Measurements from ENCODE around the gene MSL1. TPM values are rescaled to one million over a fixed set of nuclear protein-coding genes. Genes with fewer than 3 reads are reported as not detected.

The MSL1 gene
- total RNA-seq, 1 experiment from 2014 or later, result 52.5 TPM

- no peak for DNase-seq (ENCODE audit: low read depth)
These were observed 18.1 kb upstream of the MSL1 start for GRCh38 chr17:40103688-40104087.

GRCh38 chr17:40104594-40105486, 16.9 kb upstream of the MSL1 start:
- no peak for DNase-seq (ENCODE audit: low read depth)

GRCh38 chr17:40105861-40106759, 15.7 kb upstream of the MSL1 start:
- DNase-seq (ENCODE audit: low read depth), result no peak

- DNase-seq (ENCODE audit: low read depth), result no peak
These were observed 14.8 kb upstream of the MSL1 start for GRCh38 chr17:40106760-40107521.

DNA sequence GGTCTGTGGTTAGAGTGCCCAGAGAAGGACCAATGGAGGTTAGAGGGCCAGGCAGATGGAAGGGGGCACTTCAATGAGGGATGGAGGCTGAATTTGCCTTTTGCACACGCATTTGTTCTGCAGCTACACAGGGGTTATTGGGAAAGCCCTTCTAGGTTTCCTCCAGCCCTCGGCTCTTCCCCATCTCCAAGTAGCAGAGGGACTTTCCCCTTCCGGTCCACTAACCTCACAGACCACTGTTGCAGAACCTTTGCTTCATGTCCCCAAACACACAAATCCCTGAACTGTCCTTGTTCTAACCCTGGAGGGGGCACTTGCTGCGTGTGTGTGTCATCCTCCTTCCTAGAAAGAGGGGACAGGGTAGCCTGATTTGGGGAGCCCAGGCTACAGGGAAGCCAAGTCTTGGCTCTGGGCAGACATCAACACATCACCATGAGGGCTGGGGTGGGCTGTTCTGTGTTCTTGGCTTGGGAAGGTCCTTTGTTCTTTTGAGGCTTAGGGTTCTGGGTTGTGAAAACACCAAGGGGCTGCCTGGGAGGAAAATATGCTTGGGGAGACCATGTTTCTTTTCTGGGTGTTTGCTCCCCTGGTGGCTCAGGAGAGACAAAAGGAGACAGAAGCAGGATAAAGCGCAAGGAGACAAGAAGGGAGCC, 14.1 kb upstream of the MSL1 start:
- DNase-seq (ENCODE audit: low read depth), result no peak

- DNase-seq (ENCODE audit: low read depth), result no peak
These were observed 12.6 kb upstream of the MSL1 start for GRCh38 chr17:40108970-40109824.

DNA sequence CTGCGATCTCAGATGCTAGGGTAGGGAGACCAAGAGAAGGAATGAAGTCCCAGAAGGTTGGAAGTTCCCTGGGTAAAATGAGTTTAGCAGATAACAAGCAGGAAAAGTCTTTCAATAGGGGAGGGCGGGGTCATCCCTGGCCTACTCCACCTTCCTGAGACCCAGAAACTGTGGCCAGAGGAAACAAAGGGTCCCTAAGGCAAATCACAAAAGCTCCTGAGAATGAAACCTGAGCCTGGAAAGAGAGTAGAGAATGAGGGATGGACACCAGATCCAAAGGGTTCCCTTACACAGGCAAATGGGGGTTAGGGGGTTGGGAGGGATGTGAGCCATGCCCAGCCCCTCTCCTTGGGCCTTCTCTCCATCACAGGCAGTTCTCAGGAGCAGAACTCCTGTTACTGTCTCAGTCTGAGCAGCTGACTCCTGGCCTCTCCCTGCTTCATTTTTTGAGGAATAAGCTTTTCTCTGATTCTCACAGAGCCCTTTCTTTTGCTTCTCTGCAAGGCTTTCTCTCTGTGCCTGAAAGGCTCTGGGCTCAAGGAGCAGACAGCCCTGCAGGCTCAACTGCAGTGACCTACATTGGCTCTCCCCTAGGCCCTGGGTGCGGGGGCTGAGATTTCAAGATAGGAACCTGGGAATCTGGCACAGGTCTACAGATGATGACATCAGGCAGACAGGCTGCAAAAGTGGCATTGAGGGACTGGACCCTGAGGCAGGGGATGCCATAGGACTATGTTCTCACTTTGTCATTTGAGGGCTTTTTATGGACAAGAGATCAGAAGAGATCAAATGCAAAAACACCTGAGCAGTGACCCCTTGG, 11.5 kb upstream of the MSL1 start:
- DNase-seq (ENCODE audit: low read depth), result no peak

DNA sequence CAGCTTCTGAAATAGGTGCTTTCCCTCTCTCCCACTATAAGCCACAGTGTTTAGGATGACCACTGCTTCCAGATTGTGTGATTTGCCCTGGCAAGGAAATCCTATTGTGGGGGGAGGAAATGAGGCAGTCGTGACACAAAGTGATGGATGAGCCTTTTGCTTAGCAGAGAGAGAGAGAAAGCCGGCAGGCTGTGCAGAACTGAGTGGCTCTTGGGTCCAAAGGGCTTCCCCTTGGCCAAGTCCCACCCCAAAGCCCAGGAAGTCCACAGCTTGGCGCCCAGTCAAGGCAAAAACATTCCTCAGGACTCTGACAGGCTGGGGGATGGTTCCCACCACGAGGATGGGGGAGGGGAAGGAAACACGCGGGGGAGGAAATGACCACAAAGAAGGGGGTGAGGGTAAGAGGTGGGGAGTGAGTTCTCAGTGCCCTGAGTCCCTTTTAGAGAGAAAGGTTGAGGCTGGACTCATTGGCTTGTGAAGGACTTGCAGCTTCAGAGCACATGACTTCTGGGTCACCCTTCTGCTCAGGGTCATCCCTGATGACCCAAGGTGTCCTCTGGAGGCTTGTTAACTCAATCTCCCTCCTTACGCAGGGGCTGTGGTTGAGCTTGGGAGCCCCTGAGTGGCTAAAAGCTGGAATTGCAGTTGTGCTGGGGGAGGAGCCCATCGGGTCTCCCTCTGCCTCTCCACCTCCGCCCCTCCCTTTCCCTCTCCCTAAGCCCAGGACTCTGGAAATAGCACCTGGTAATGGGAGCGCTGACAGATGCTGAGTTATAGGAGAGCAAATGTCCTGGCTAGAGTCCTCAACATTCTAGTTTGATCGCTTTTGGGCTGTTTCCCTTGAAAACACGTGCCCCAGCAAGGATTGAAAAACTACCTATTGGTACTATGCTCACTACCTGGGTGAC, 10.3 kb upstream of the MSL1 start:
- peak; percentile 91 for DNase-seq (ENCODE audit: low read depth)

GRCh38 chr17:40112191-40112711, 9.5 kb upstream of the MSL1 start:
- no peak for DNase-seq (ENCODE audit: low read depth)

GRCh38 chr17:40112718-40113109, 9.1 kb upstream of the MSL1 start:
- DNase-seq (ENCODE audit: low read depth), result no peak

DNA sequence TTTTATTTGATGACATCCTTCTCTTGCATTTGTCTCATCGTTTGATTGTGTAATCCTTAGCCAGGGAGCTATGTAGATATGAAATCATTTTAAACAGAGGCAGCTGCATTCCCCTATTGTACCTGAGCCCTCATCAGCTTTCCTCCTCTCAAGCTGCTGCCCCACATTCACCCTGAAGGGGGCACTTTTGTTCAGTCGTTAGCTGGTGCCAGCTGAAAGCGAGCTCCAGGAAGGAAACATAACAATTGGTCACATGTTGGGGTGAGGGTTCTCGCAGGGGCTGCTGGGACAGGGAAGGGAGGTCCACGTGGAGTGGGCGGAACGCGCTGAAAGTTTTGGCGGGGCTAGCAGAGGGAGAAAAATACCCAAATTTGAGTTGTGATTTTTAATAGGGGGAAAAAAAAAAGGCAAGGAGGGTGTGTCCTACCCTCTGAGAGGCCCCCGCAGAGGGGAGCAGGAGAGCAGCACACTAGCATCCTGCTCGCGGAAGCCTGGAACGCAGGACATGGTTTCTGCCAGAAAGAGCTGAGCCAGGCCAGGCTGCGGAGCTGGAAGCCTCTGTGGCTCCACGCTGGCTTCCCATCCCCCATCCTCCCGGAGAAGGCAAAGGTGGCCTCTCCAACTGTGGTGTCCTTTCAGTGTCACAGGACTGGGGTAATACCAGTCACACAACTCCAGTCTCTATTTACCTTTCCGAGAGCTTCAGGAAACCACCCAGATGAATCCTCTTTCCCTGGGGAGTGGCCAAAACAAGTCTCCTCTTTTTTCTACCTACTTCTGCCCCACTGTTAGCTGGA, 8.5 kb upstream of the MSL1 start:
- peak; percentile 96 for DNase-seq (ENCODE audit: low read depth)

DNA sequence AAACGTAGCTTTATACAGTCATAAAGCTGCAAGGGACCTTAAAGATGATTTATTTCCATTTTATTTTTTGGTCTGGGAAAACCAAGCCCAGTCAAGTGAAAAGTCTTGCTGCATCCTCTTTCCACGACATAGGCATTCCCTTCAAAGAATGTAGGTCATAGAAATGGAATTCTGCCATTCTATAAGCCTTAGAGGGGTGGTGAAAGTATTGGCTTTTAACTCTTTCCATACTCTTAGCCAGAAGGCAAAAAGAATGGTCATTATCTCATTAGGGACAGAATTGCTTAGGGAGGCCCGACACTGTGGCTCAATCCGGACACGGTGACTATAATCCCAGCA, 7.9 kb upstream of the MSL1 start:
- DNase-seq (ENCODE audit: low read depth), result no peak

- no peak for DNase-seq (ENCODE audit: low read depth)
These were observed 6.7 kb upstream of the MSL1 start for GRCh38 chr17:40115101-40115436.

DNA sequence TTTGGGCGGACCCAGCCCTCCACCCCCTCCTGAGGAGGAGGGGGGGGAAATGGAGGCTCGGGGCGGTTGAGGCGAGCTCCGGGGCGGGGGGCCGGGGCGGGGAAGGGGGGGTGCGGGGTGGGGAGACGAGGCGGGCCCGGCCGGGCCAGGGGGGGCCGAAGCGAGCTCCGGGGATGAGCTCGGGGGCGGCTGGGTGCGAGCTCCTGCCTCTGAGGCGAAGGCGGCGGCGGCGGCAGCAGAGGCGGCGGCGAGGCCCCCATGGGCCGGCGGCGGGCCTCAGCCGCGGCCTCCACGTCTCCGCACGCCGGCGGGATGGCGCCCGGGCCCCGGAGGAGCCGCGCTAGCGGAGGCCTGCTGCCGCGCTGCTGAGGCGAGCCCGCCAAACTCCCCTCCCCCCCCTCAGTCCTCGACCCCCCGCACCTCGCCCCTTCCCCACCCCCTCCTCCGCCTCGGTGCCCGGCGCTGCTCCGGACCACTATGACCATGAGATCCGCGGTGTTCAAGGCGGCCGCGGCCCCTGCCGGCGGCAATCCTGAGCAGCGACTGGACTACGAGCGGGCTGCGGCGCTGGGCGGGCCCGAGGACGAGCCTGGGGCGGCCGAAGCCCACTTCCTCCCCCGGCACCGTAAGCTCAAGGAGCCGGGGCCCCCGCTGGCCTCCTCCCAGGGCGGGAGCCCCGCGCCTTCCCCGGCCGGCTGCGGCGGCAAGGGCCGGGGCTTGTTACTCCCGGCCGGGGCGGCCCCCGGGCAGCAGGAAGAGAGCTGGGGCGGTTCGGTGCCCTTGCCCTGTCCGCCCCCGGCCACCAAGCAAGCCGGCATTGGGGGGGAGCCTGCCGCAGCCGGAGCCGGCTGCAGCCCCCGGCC, 596 bp downstream of the MSL1 start:
- DNase-seq (ENCODE audit: low read depth), result peak; percentile 64

- peak; percentile 57 for DNase-seq (ENCODE audit: low read depth)
These were observed 1.4 kb downstream of the MSL1 start for GRCh38 chr17:40122999-40123810.

GRCh38 chr17:40123811-40124114, 2.0 kb downstream of the MSL1 start:
- DNase-seq (ENCODE audit: low read depth), result no peak
